HEK293 (cell line): ENCODE data around the gene BTF3L4.

Source experiments
- CTCF ChIA-PET: fragments of 350-600 bp; formaldehyde crosslinking; extraction: SDS; loops from one replicate; lab custom pipeline; 2021; ENCODE audit warnings: antibody characterized with exemption; lab: Yijun Ruan, JAX
- POLR2A ChIA-PET: fragments of 300-600 bp; formaldehyde crosslinking; extraction: SDS; loops from one replicate; lab custom pipeline; 2020; ENCODE audit warnings: antibody characterized with exemption, inconsistent platforms; lab: Yijun Ruan, JAX
- H3K27ac ChIP-seq: fragments of 200-500 bp; sonication (Bioruptor generic); 2 replicates; pipeline ENCODE4 v1.5.1; 2014; ENCODE audit warnings: low read depth, low read length, control low read depth, inconsistent platforms; ENCODE audit errors: extremely low read depth
- H3K36me3 ChIP-seq, 2 experiments: fragments of 200-500 bp in 1 of 2; sonication (Bioruptor generic) in 1 of 2; 1 replicate in 1 of 2; 2 replicates in 1 of 2; pipeline ENCODE4 v1.5.1; 2014 to 2017; ENCODE audit warnings: inconsistent platforms in 2 of 2, low read length in 2 of 2; ENCODE audit not compliant: control insufficient read depth in 2 of 2, insufficient read depth in 1 of 2
- H3K4me1 ChIP-seq: fragments of 200-500 bp; sonication (Bioruptor generic); 2 replicates; pipeline ENCODE4 v1.5.1; 2014; ENCODE audit warnings: mild to moderate bottlenecking, low read length, inconsistent platforms; ENCODE audit not compliant: control insufficient read depth, insufficient read depth
- H3K4me3 ChIP-seq: 2 replicates; pipeline ENCODE4 v1.5.1; 2011; ENCODE audit warnings: low read depth, mild to moderate bottlenecking, control low read depth, low read length, moderate library complexity
- H3K9me3 ChIP-seq: fragments of 200-500 bp; sonication (Bioruptor generic); 2 replicates; pipeline ENCODE4 v1.5.1; 2014; ENCODE audit warnings: low read depth, low read length, inconsistent platforms; ENCODE audit not compliant: control insufficient read depth, insufficient read depth
- BCL6B ChIP-seq: fragments of 450-650 bp; formaldehyde crosslinking; IDR thresholded peaks from 2 replicates; pipeline ENCODE4 v1.5.1; 2017; ENCODE audit warnings: missing biosample characterization, missing genetic modification characterization
- CTCF ChIP-seq: fragments of 450-650 bp; formaldehyde crosslinking; IDR thresholded peaks from 2 replicates; pipeline ENCODE4 v1.5.1; 2016; ENCODE audit warnings: missing biosample characterization, missing genetic modification characterization
- FEZF1 ChIP-seq: fragments of 450-650 bp; formaldehyde crosslinking; IDR thresholded peaks from 2 replicates; pipeline ENCODE4 v1.5.1; 2016; ENCODE audit warnings: missing biosample characterization, missing genetic modification characterization
- HIC1 ChIP-seq: fragments of 450-650 bp; formaldehyde crosslinking; IDR thresholded peaks from 2 replicates; pipeline ENCODE4 v1.5.1; 2016; ENCODE audit warnings: missing biosample characterization, missing genetic modification characterization
- KLF7 ChIP-seq: fragments of 450-650 bp; formaldehyde crosslinking; IDR thresholded peaks from 2 replicates; pipeline ENCODE4 v1.5.1; 2016; ENCODE audit warnings: missing biosample characterization, missing genetic modification characterization, borderline replicate concordance
- OVOL3 ChIP-seq: fragments of 450-650 bp; formaldehyde crosslinking; IDR thresholded peaks from 2 replicates; pipeline ENCODE4 v1.5.1; 2016; ENCODE audit warnings: missing biosample characterization, missing genetic modification characterization
- SP3 ChIP-seq: fragments of 450-650 bp; formaldehyde crosslinking; IDR thresholded peaks from 2 replicates; pipeline ENCODE4 v1.5.1; 2016; ENCODE audit warnings: missing biosample characterization, missing genetic modification characterization
- TCF7L2 ChIP-seq: IDR thresholded peaks from 2 replicates; pipeline ENCODE4 v1.6.1; 2011; ENCODE audit warnings: low read depth, mild to moderate bottlenecking, inconsistent platforms, low read length, moderate library complexity, borderline replicate concordance
- YY2 ChIP-seq: fragments of 450-650 bp; formaldehyde crosslinking; IDR thresholded peaks from 2 replicates; pipeline ENCODE4 v1.5.1; 2016; ENCODE audit warnings: missing biosample characterization, missing genetic modification characterization
- ZBTB10 ChIP-seq: fragments of 450-650 bp; formaldehyde crosslinking; IDR thresholded peaks from 2 replicates; pipeline ENCODE4 v1.5.1; 2016; ENCODE audit warnings: missing biosample characterization, missing genetic modification characterization
- ZBTB20 ChIP-seq: fragments of 450-650 bp; formaldehyde crosslinking; IDR thresholded peaks from 2 replicates; pipeline ENCODE4 v1.5.1; 2016; ENCODE audit warnings: missing biosample characterization, missing genetic modification characterization
- ZNF16 ChIP-seq: fragments of 450-650 bp; formaldehyde crosslinking; IDR thresholded peaks from 2 replicates; pipeline ENCODE4 v1.5.1; 2016; ENCODE audit warnings: low read depth, missing biosample characterization, missing genetic modification characterization
- ZNF2 ChIP-seq: fragments of 450-650 bp; formaldehyde crosslinking; IDR thresholded peaks from 2 replicates; pipeline ENCODE4 v1.5.1; 2016; ENCODE audit warnings: missing biosample characterization, missing genetic modification characterization
- ZNF202 ChIP-seq: fragments of 450-650 bp; formaldehyde crosslinking; IDR thresholded peaks from 2 replicates; pipeline ENCODE4 v1.5.1; 2016; ENCODE audit warnings: missing biosample characterization, missing genetic modification characterization, borderline replicate concordance
- ZNF211 ChIP-seq: fragments of 450-650 bp; formaldehyde crosslinking; IDR thresholded peaks from 2 replicates; pipeline ENCODE4 v1.5.1; 2016; ENCODE audit warnings: low read depth, missing biosample characterization, missing genetic modification characterization
- ZNF366 ChIP-seq: fragments of 450-650 bp; formaldehyde crosslinking; conservative IDR thresholded peaks from 2 replicates; pipeline ENCODE4 v1.5.1; 2016; ENCODE audit warnings: missing biosample characterization, missing genetic modification characterization
- ZNF391 ChIP-seq: fragments of 450-650 bp; formaldehyde crosslinking; IDR thresholded peaks from 2 replicates; pipeline ENCODE4 v1.5.1; 2016; ENCODE audit warnings: low read depth, missing biosample characterization, missing genetic modification characterization, borderline replicate concordance
- ZNF488 ChIP-seq: fragments of 450-650 bp; formaldehyde crosslinking; IDR thresholded peaks from 2 replicates; pipeline ENCODE4 v1.5.1; 2016; ENCODE audit warnings: missing biosample characterization, missing genetic modification characterization
- ZNF513 ChIP-seq: fragments of 450-650 bp; IDR thresholded peaks from 2 replicates; pipeline ENCODE4 v1.5.1; 2018; ENCODE audit warnings: missing biosample characterization, missing genetic modification characterization
- ZNF555 ChIP-seq: fragments of 450-650 bp; formaldehyde crosslinking; conservative IDR thresholded peaks from 2 replicates; pipeline ENCODE4 v1.5.1; 2017; ENCODE audit warnings: missing biosample characterization, mild to moderate bottlenecking, missing genetic modification characterization, inconsistent platforms
- ZNF624 ChIP-seq: fragments of 450-650 bp; formaldehyde crosslinking; IDR thresholded peaks from 2 replicates; pipeline ENCODE4 v1.5.1; 2017; ENCODE audit warnings: missing biosample characterization, missing genetic modification characterization
- ZNF654 ChIP-seq: fragments of 450-650 bp; formaldehyde crosslinking; IDR thresholded peaks from 2 replicates; pipeline ENCODE4 v1.5.1; 2016; ENCODE audit warnings: low read depth, missing biosample characterization, missing genetic modification characterization
- ZNF660 ChIP-seq: fragments of 450-650 bp; IDR thresholded peaks from 2 replicates; pipeline ENCODE4 v1.5.1; 2018; ENCODE audit warnings: missing biosample characterization, mild to moderate bottlenecking, missing genetic modification characterization
- ZNF707 ChIP-seq: fragments of 450-650 bp; formaldehyde crosslinking; IDR thresholded peaks from 2 replicates; pipeline ENCODE4 v1.5.1; 2016; ENCODE audit warnings: missing biosample characterization, missing genetic modification characterization
- ZNF747 ChIP-seq: fragments of 450-650 bp; formaldehyde crosslinking; IDR thresholded peaks from 2 replicates; pipeline ENCODE4 v1.5.1; 2016; ENCODE audit warnings: missing biosample characterization, missing genetic modification characterization
- ZNF837 ChIP-seq: fragments of 450-650 bp; formaldehyde crosslinking; IDR thresholded peaks from 2 replicates; pipeline ENCODE4 v1.5.1; 2016; ENCODE audit warnings: missing biosample characterization, missing genetic modification characterization
- ZSCAN30 ChIP-seq: fragments of 450-650 bp; IDR thresholded peaks from 2 replicates; pipeline ENCODE4 v1.5.1; 2018; ENCODE audit warnings: missing biosample characterization, mild to moderate bottlenecking, missing genetic modification characterization, moderate library complexity

BTF3L4 gene

GRCh38 chr1:52127181-52128180, 71.4 kb downstream of the BTF3L4 start:
- Histone ChIP-seq H3K9me3 (no peaks in the 10 kb centered on the region), H3K4me3 (no peak overlapping the region), H3K4me1 (no peaks in the 10 kb centered on the region), H3K27ac (no peak overlapping the region), H3K36me3 (no peaks in the 10 kb centered on the region)
- POLR2A ChIA-PET: no interaction called here
- CTCF ChIA-PET: interaction anchor here (0.5 to 2.5 kb wide), 23 partner anchors 13 to 443 kb away, joined by 3 to 20 read pairs (median 4); partner anchors contain the start of genes ORC1 and PRPF38A
- TF ChIP-seq ZNF837 (tag by site-specific recombination) (no peak), ZBTB20 (no peak), ZNF707 (no peak), KLF7 (tag by site-specific recombination) (no peak), ZNF555 (tag by site-specific recombination) (no peak), CTCF (tag by site-specific recombination) (peak; percentile 58; the same call in 1 of the 2 replicates), ZSCAN30 (tag by site-specific recombination) (no peak), SP3 (no peak), HIC1 (tag by site-specific recombination) (no peak), ZNF211 (no peak), ZBTB10 (no peak), BCL6B (tag by site-specific recombination) (no peak), ZNF2 (tag by site-specific recombination) (peak; percentile 82), ZNF366 (tag by site-specific recombination) (no peak), ZNF513 (no peak), ZNF654 (tag by site-specific recombination) (peak; percentile 79), ZNF488 (tag by site-specific recombination) (no peak), ZNF202 (no peak), ZNF16 (no peak), TCF7L2 (no peak), ZNF391 (no peak), ZNF624 (no peak), YY2 (tag by site-specific recombination) (no peak), ZNF747 (tag by site-specific recombination) (no peak), FEZF1 (no peak), ZNF660 (peak; percentile 40; the same call in 1 of the 2 replicates), OVOL3 (tag by site-specific recombination) (no peak)
